ENCODE results near the gene TDRD9. TPM values are rescaled to one million over a fixed set of nuclear protein-coding genes. Genes with fewer than 3 reads are reported as not detected.

The TDRD9 gene
- total RNA-seq, 1 donor from 2014 or later: not detected

- Histone ChIP-seq H3K4me1 (ENCODE audit: insufficient read depth, low read length) (no peaks in the 10 kb centered on the region), H3K79me2 (ENCODE audit: insufficient read depth, low read length) (no peaks in the 10 kb centered on the region), H4K20me1 (ENCODE audit: insufficient read depth, low read length) (no peaks in the 10 kb centered on the region), H2AFZ (ENCODE audit: low read depth, low read length) (no peak overlapping the region), H3K36me3 (ENCODE audit: insufficient read depth, low read length) (no peaks in the 10 kb centered on the region), H3K4me3 (ENCODE audit: insufficient read depth, low read depth, low read length) (no peak overlapping the region), H3K4me2 (ENCODE audit: low read length) (no peak overlapping the region), H3K27me3 (ENCODE audit: insufficient read depth, low read length) (peaks cover 2% of the 10 kb centered on the region), H3K27ac (ENCODE audit: low read depth, low read length) (no peak overlapping the region), H3K9ac (ENCODE audit: low read length) (no peak overlapping the region), H3K9me3 (ENCODE audit: insufficient read depth, low read depth, low read length) (no peaks in the 10 kb centered on the region)
- no peak overlapping the region for H3K27ac Mint-ChIP-seq (ENCODE audit: unreplicated experiment)
- no peak for TF ChIP-seq CTCF (IDR thresholded peaks at IDR 0.05; ENCODE audit: insufficient read depth, low read depth, low read length)
- no peak for TF ChIP-seq EZH2 (IDR thresholded peaks at IDR 0.05; ENCODE audit: insufficient read depth, low read length)
- H3K36me3 Mint-ChIP-seq (ENCODE audit: low read depth, unreplicated experiment): no peaks in the 10 kb centered on the region
- no peaks in the 10 kb centered on the region for H3K9me3 Mint-ChIP-seq (ENCODE audit: unreplicated experiment)
- FAIRE-seq: no peak
- no peaks in the 10 kb centered on the region for H3K4me1 Mint-ChIP-seq (ENCODE audit: low read depth, unreplicated experiment)
- DNase-seq (ENCODE audit: low read depth): no peak
- H3K4me3 Mint-ChIP-seq (ENCODE audit: unreplicated experiment): no peak overlapping the region
- peaks cover 18% of the 10 kb centered on the region for H3K27me3 Mint-ChIP-seq (ENCODE audit: low read depth, unreplicated experiment)
Observed at GRCh38 chr14:104090071-104090748, 162.0 kb downstream of the TDRD9 start.

- TF ChIP-seq EZH2 (IDR thresholded peaks at IDR 0.05; ENCODE audit: insufficient read depth, low read length): no peak
- no peak for TF ChIP-seq CTCF (IDR thresholded peaks at IDR 0.05; ENCODE audit: insufficient read depth, low read depth, low read length)
- H3K4me2 ChIP-seq (ENCODE audit: low read length): no peak overlapping the region
- Mint-ChIP-seq H3K27me3 (ENCODE audit: low read depth, unreplicated experiment) (peaks cover 24% of the 10 kb centered on the region), H3K4me1 (ENCODE audit: low read depth, unreplicated experiment) (no peaks in the 10 kb centered on the region), H3K36me3 (ENCODE audit: low read depth, unreplicated experiment) (no peaks in the 10 kb centered on the region), H3K27ac (ENCODE audit: unreplicated experiment) (no peak overlapping the region), H3K9me3 (ENCODE audit: unreplicated experiment) (no peaks in the 10 kb centered on the region), H3K4me3 (ENCODE audit: unreplicated experiment) (no peak overlapping the region)
- FAIRE-seq (no peak), DNase-seq (ENCODE audit: low read depth) (no peak)
- no peaks in the 10 kb centered on the region for H3K4me1 ChIP-seq (ENCODE audit: insufficient read depth, low read length)
- no peaks in the 10 kb centered on the region for H3K36me3 ChIP-seq (ENCODE audit: insufficient read depth, low read length)
- H3K79me2 ChIP-seq (ENCODE audit: insufficient read depth, low read length): no peaks in the 10 kb centered on the region
- no peaks in the 10 kb centered on the region for H4K20me1 ChIP-seq (ENCODE audit: insufficient read depth, low read length)
- H2AFZ ChIP-seq (ENCODE audit: low read depth, low read length): no peak overlapping the region
- H3K27me3 ChIP-seq (ENCODE audit: insufficient read depth, low read length): peaks cover 2% of the 10 kb centered on the region
- H3K9ac ChIP-seq (ENCODE audit: low read length): no peak overlapping the region
- H3K9me3 ChIP-seq (ENCODE audit: insufficient read depth, low read depth, low read length): no peaks in the 10 kb centered on the region
- H3K27ac ChIP-seq (ENCODE audit: low read depth, low read length): no peak overlapping the region
- no peak overlapping the region for H3K4me3 ChIP-seq (ENCODE audit: insufficient read depth, low read depth, low read length)
Observed at GRCh38 chr14:104091061-104091926, 163.0 kb downstream of the TDRD9 start.
